ENCODE data around the gene UBE2K.
"Not testable (repeated sequence)": the region's sequence is repeated elsewhere in the genome, so short reads cannot be mapped to it uniquely, and the experiment has no call there.

UBE2K gene

DNA sequence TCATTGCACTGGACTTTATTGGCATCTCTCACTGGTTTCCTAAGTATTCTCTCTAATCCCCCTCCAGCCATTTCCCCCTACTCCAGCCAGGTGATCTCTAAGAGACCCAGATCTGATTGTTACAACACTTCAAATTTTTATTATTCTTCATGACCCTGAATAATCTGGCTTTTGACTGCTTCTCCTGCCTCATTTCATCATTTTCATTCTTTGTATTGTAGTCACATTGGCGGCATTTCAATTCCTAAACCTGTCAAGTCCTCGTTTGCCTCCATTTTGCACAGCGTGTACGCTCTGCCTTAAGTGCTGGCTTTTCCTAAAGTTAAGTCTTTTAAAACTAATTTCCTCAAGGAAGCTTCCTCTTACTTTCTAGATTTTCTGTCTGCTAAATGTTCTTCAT lies 31.6 kb downstream of the UBE2K start:
- DNase-seq = no peak

DNA sequence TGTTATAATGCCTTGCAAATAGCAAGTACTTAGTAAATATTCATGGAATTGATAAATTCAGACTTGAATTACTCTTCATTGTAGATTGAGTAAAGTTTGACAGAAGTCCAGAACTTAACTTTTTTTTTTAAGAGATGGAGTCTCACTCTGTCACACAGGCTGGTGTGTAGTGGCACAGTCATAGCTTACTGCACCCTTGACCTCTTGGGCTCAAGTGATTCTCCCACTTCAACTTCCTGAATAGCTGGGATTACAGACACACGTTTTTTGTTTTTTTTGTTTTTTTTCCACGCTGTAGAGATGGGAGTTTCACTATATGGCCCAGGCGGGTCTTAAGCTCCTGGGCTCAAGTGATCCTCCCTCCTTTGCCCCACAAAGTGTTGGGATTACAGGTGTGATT lies 32.1 kb downstream of the UBE2K start:
- DNase-seq = no peak

DNA sequence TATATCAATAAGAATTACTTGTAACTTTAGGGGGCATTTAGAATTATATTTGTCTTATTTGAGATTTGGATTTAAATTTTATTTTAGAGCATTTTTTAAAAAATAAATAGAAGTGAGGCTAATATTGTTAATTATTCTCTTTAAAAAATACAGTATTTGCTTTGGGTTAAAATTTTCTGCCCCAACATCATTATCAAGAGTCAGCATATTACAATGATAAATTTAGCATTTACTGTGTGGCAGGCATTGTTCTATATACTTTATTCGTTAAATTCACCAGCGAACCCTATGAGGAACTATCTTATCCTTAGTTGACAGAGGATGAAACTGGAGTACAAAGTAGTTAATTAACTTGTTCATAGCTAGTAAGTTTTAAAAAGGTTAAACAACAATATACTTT lies 34.0 kb downstream of the UBE2K start:
- DNase-seq = no peak

DNA sequence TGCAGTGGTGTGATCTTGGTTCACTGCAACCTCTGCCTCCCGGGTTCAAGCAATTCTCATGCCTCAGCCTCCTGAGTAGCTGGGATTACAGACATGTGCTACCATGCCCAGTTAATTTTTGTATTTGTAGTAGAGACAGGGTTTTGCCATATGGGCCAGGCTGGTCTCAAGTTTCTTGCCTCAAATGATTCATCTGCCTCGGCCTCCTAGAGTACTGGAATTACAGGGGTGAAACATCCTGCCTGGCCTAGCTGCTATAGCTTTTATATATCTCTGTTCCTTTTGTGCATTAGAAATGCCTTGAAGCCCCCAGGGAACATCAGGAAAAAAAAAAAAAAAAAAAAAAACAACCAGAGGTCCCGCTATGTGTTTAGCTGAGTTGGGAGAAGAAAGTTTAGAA lies 34.8 kb downstream of the UBE2K start:
- DNase-seq = no peak

DNA sequence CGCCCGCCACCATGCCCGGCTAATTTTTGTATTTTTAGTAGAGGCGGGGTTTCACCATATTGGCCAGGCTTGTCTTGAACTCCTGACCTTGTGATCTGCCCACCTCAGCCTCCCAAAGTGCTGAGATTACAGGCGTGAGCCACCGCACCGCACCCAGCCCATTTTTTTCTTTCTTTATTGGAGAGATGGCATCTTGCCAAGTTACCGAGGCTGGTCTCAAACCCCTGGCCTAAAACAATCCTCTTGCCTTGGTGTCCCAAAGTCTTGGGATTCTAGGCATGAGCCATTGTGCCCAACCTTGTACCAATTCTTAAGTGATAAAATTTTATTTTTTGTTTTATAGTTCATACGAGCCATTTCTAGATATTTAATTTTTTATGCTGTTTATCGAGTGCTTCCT lies 41.7 kb downstream of the UBE2K start:
- DNase-seq = not testable (repeated sequence)

DNA sequence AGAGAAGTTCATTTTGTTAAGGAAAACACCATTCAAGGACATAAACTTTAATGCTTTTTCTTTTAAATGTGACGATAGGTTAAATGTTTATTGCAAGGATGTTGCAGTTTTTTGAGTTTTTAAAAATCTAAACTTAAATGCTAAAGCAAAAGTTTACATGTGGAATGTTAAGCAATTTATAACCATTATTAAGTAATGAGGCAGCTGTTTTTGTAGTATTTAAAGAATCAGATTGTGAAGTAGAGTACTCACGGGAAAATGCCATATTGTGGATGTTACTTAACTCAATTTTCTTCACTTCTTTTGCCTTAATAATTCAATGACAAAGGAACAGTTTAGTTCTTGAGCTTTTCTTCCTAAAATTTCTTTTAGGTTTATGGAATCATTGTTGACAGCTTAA lies 43.5 kb downstream of the UBE2K start:
- no peak for DNase-seq

DNA sequence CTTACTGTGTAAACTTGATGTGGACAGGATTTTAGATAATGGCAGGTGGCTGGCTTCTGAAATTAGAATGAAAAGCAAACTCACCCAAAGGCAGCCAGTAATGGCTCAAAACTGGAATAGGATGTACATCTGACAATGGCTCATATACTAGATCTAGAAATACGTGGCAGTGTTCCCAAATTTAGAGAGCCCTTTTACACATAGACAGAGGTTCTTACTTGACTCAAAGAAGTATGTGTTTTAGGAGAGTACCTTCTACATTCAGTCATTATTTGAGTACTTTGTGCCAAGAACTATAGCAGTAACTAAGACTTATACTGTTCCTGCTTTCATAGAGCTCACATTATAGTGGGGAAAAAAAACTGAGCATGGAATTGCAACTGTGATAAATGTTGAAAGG lies 48.0 kb downstream of the UBE2K start:
- DNase-seq = no peak

DNA sequence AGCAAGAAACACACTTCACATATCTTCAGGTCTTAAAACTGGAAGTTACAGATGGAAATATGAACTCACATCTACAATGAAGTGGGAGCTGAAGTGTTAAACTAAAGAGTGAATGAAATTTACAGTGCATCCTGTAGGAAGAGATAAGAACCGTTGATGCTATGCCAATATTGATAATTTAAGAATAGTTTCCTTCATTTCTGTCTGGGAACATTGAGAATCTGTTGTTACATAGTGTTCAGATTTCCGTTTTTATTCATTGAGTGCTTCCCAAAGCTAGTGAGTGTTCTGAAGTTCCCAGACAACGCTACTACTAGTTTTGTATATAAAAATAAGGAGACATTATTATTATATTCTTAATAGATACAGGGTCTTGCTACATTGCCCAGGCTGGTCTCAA lies 52.3 kb downstream of the UBE2K start:
- no peak for DNase-seq

DNA sequence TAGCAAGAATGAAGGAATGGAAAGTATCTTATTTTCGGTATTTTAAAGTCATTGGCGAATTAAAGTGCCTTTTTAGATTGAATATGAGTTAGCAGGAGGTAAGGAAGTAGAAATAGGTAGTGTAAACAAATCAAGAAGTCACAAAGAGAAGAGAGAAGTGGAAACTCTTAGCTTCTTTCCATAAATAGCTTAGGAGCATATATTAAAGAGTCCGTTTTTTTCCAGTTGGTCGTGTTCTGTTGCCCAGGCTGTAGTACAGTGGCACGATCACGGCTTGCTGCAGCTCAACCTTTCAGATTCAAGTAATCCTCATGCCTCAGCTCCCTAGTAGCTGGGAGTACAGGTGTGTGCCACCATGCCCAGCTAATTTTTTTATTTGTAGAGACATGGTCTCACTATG lies 56.4 kb downstream of the UBE2K start:
- no peak for DNase-seq

DNA sequence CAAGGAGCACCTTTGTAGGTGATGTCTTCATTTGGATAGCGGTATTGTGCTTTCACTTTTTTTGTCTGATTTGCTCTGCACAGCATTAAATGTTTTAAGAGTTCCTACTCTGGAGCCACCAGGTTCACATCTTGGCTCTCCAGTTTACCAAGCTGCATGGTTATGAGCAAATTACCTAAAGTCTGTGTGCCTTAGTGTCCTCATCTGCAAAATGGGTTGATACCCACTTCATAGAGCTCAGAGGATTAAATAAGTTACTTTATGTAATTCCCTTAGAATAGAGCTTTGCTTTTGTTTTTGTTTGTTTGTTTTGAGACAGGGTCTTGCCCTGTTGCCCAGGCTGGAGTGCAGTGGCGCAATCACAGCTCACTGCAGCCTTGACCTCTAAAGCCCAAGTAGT lies 58.2 kb downstream of the UBE2K start:
- DNase-seq = no peak

DNA sequence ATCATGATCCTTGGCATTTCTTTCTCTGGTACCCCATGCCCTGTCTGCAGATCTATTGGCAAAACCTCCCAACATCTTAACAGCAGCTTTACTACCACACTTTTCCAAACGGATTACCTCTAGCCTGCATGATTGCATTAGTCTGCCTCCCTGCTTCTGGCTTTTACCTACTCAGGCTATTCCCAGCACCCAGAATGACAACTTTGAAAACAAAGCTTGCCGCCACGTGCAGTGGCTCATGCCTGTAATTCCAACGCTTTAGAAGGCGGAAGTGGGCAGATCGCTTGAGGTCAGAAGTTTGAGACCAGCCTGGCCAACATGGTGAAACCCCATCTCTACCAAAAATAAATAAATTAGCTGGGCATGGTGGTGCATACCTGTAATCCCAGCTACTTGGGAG lies 60.2 kb downstream of the UBE2K start:
- DNase-seq = no peak

DNA sequence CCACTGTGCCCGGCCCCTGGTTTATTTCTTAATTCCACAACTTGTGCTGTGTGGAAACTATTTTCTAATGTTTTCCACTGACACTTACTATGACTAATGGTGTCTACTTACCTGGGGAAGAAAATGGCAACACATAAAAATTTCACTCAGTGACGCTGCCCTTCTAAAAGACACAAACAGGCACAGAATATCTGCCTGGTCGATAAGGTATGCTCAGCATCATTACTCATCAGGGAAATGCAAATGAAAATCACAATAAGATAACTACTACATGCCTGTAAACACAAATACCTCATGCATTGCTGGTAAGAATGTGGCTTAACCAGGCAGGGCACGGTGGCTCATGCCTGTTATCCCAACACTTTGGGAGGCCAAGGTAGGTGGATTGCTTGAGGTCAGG lies 61.6 kb downstream of the UBE2K start:
- no peak for DNase-seq

DNA sequence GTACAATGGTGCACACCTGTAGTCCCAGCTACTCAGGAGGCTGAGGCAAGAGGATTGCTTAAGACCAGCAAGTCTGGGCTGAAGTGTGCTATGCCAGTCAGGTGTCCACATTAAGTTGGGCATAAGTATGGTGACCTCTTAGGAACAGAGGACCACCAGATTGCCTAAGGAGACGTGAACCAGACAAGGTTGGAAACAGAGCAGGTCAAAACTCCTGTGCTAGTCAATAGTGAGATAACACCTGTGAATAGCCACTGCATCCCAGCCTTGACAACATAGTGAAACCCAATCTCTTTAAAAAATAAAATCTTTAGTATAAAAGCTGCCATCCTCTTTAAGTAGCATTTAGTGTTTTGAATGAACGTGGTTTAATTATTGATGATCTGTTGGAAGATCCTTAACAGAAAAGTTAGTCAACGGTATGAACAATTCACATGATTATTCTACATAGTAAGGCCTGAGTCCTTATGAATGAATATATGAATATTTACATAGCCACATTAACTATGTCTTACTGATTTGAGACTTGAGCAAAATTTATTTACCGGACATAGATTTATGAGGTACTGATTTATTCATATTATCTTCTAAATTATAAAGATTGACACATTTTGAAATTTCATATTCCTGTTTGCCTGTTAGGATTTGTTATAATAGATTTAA lies 63.2 kb downstream of the UBE2K start:
- DNase-seq = no peak

DNA sequence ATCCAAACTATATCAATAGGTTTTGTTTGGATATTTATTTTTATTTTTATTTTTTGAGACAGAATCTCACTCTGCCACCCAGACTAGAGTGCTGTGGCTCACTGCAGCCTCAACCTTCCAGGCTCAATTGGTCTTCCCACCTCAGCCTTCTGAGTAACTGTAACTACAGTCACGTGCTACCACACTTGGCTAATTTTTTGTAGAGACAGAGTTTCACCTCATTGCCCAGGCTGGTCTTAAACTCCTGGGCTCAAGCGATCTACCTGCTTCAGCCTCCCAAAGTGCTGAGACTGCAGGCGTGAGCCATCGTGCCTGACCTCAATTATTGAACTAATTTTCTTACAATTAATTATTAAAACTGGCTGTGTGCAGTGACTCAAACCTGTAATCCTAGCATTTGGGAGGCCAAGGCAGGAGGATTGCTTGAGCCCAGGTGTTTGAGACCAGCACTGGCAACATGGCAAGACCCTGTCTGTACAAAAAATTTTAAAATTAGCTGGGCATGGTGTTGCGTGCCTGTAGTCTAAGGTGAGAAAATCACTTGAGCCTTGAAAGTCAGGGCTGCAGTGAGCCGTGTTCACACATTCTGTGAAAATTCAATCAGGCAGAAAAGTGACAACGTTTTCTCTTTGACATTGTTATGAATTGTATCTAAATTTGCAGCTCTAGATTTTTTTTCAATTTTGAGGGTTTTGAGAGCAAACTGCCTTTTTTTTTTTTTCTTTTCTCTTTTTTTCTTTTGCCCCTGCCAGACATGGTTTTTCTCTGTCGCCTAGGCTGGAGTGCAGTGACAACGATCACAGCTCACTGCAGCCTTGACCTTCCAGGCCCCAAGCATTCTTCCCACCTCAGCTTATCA lies 66.0 kb downstream of the UBE2K start:
- no peak for DNase-seq

DNA sequence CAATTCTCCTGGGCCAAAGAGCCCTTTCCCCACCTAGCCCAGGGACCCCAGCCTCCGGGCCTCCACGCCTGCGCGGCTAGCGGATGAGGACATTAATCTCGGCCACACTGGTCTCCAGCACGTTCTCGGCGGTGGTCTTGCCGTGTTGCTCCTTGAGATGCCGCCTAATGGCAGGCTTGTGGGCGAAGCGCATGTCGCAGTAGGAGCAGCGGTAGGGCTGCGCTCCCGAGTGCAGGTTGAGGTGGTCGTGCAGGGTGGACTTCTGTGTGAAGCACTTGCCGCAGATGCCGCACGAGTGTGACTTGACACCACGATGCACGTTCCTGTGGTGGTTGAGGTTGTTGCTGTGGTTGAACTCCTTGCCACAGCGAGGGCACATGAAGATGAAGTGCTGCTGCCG lies 72.1 kb downstream of the UBE2K start:
- DNase-seq = no peak

DNA sequence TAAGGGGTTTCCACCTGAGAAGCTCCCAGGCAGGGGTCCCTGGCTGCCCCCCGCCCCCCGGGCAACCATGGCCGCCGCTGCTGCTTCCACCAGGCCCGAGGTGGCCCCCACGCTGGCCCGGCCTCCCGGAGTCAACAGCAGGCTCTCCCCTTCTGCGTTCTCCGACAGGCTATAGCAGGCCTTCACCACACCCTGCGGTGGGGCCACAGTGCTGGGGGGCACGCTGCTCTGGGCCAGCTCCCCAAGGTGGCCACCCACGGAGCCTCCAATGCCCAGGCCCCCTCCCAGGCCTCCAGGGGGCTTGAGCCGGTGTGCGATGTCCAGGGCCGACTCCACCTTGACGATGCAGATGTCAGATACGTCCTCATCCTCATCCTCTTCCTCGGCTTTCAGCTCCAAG lies 72.5 kb downstream of the UBE2K start:
- no peak for DNase-seq

DNA sequence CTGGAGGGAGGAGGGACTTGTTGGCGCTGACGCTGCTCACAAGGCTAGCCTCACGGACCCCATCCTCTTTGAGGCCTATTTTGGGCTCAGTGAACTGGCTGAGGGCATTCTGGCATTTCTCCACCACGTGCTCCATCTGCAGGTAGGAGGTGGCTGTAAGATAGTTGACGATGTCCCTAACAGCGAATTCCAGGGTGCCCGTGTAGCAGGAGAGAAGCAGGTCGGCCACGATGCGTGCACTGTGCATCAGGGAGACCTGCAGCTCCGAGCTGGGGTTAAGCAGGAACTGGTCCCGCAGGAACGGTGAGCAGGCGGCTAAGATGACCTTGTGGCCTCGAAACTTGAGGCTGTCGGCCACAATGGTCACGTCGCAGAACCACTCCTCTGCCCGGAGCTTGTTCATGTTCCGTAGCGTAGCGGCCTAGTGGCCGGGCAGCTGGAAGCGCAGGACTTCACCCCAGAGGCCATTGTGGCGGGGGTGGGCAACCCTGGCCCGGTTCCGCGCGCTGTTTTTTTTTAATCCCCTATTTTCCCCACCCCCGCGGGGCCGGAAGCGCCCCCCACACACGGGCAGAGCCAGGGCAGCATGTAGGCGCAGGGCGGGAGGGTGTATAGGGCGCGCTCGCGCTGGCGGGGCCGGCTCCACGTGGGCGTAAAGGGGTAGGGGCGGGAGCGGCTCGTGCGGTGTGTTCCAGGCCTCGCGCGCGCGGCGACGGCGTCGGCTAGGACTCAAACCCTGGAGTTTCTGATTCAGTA lies 73.2 kb downstream of the UBE2K start:
- DNase-seq = no peak

DNA sequence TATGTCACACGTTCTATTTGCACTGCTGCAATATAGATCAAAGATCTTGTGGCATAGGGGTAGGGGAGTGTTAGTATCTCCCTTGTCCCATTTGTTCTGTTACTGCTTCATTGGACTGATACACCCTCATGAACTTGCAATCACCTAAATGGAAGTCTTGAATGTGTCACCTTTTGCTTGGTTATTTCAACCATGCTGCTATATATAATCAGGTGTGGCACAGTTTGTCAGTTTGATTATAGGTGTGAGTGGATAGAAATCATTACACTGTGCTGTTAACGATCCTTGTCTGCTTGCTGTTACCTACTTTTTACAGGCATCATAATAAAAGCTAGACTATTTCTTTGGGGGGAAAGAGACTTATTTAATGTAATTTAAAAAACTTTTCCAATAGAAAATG lies 84.1 kb downstream of the UBE2K start:
- not testable (repeated sequence) for DNase-seq

DNA sequence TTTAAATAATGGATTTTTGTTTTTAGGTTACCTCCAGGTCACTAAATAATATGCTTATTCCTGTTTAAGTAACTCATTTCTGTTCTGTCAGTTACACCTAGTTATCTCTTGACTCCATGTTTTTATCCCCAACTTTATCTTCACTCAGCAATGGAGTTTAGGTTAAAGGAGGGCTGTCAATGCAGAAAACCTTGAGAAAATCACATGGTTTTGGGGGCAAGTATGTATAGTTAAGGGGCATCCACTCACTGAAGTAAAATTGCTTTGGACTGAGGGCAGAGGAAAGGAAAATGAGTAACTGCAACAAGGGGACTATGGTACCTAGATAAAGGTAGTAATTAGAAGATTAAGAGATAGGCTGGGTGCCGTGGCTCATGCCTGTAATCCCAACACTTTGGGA lies 87.1 kb downstream of the UBE2K start:
- no peak for DNase-seq

DNA sequence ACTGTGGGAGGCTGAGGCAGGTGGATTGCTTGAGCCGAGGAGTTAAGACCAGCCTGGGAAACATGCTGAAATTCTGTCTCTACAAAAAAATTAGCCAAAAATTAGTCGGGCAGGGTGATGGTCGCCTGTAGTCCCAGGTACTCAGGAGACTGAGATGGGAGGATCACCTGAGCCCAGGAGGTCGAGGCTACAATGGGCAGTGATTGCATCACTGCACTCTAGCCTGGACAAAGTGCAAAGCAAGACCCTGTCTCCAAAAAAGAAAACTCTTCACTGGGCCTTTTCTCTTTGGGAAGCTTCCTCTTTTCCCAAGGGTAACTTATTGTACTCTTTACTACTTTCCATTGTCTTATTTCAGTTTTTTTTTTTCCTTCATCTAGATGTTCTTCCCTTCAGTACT lies 88.9 kb downstream of the UBE2K start:
- DNase-seq = no peak

DNA sequence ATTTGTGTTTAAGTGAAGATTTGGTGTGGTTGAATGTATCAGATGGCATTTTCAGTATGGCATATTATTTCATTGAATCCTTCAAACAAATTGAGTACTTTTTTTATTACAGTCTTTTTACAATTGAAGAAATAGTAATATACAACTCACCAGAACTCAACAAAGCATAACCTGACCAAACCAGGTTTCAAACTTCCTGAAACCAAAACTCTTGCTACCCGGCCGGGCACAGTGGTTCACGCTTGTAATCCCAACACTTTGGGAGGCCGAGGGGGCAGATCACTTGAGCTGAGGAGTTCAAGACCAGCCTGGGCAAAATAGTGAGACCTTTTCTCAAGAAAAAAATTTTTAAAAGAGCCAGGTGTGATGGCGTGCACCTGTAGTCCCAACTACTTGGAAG lies 94.2 kb downstream of the UBE2K start:
- no peak for DNase-seq

DNA sequence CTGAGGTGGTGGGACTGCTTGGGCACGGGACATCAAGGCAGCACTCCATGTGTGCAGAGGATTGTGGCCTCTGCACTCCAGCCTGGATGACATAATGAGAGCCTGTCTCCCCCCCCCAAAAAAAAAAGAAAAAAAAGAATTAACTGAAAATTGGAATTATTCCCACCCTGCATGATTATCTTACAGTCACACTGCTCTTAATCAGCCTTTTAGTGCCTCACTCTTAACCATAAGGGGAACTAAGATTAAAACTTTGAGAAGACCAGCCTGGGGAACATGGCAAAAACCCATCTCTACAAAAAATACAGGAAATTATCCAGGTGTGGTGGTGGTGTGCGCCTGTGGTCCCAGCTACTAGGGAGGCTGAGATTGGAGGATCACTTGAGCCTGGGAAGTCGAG lies 94.6 kb downstream of the UBE2K start:
- DNase-seq = no peak

DNA sequence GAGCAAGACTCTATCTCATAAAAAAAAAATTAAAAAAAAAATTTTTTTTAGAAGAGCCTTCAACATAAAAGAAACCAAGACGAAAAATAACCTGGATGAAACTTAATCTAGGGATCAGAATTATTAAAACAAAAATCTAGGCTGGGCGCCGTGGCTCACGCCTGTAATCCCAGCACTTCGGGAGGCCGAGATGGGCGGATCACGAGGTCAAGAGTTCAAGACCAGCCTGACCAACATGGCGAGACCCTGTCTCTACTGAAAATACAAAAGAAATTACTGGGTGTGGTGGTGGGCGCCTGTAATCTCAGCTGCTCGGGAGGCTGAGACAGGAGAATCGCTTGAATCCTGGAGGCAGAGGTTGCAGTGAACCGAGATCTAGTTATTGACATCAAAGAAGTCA lies 95.0 kb downstream of the UBE2K start:
- DNase-seq = not testable (repeated sequence)

Data from amygdala (tissue), 56 donors.